ENCODE measurements around the gene KPNA3. TPM values are rescaled to one million over a fixed set of nuclear protein-coding genes. Genes with fewer than 3 reads are reported as not detected.

Gene KPNA3
- total and polyA plus RNA-seq, 4 donors: 10.9 to 22.0 (median 16.6) TPM

GRCh38 chr13:49759503-49759902, 33.0 kb downstream of the KPNA3 start:
- Histone ChIP-seq H3K36me3 (ENCODE audit: control insufficient read depth in 4 of 4, insufficient read depth in 3 of 4, low read depth in 1 of 4, low read length in 3 of 4) (no peaks in the 10 kb centered on the region), H3K4me1 (ENCODE audit: control insufficient read depth in 4 of 4, insufficient read depth in 4 of 4, low read length in 3 of 4) (peaks cover 0 to 8% (median 2%) of the 10 kb centered on the region in 4 donors), H3K27ac (ENCODE audit: low read depth in 1 of 2, low read length in 2 of 2) (no peak overlapping the region), H3K4me3 (ENCODE audit: low read depth in 1 of 3, low read length in 3 of 3) (no peak overlapping the region), H3K27me3 (ENCODE audit: control insufficient read depth in 4 of 4, insufficient read depth in 4 of 4, low read length in 3 of 4) (no peaks in the 10 kb centered on the region), H3K9ac (ENCODE audit: low read depth in 1 of 2, low read length in 2 of 2) (no peak overlapping the region), H3K9me3 (ENCODE audit: control insufficient read depth in 4 of 4, low read length in 3 of 4) (no peaks in the 10 kb centered on the region)
- no peak for DNase-seq (ENCODE audit: low spot score)
- TF ChIP-seq EGR1 (IDR thresholded peaks at IDR 0.05; ENCODE audit: low read depth in 2 of 2) (no peak), ATF3 (IDR thresholded peaks at IDR 0.05) (no peak), HNF4A (conservative IDR thresholded peaks at IDR 0.05) (no peak), FOXA2 (IDR thresholded peaks at IDR 0.05) (no peak), RAD21 (IDR thresholded peaks at IDR 0.05) (no peak), TAF1 (conservative IDR thresholded peaks at IDR 0.05) (no peak), SP1 (IDR thresholded peaks at IDR 0.05) (no peak), RXRA (IDR thresholded peaks at IDR 0.05) (no peak), YY1 (IDR thresholded peaks at IDR 0.05) (no peak), CTCF (IDR thresholded peaks at IDR 0.05; ENCODE audit: low read depth, low read length, missing input control) (no peak), JUND (IDR thresholded peaks at IDR 0.05) (no peak), FOXA1 (IDR thresholded peaks at IDR 0.05) (no peak), HNF4G (IDR thresholded peaks at IDR 0.05) (no peak), NR2F2 (IDR thresholded peaks at IDR 0.05) (no peak), GABPA (IDR thresholded peaks at IDR 0.05 in 1 of 2, conservative IDR thresholded peaks at IDR 0.05 in 1 of 2) (no peak), REST (IDR thresholded peaks at IDR 0.05) (no peak), MAX (IDR thresholded peaks at IDR 0.05) (no peak), ZBTB33 (IDR thresholded peaks at IDR 0.05) (no peak)
- 86% methylated on average over 3 of the region's 3 CpGs for WGBS

Measured in liver (tissue), 9 donors.